Measurements from ENCODE around the gene FBRS. TPM values are rescaled to one million over a fixed set of nuclear protein-coding genes. Genes with fewer than 3 reads are reported as not detected.
"Not testable (repeated sequence)": the region's sequence is repeated elsewhere in the genome, so short reads cannot be mapped to it uniquely, and the experiment has no call there.

FBRS gene
- total RNA-seq, 4 donors from 2014 or later, result 19.9 to 52.1 (median 32.8) TPM

DNA sequence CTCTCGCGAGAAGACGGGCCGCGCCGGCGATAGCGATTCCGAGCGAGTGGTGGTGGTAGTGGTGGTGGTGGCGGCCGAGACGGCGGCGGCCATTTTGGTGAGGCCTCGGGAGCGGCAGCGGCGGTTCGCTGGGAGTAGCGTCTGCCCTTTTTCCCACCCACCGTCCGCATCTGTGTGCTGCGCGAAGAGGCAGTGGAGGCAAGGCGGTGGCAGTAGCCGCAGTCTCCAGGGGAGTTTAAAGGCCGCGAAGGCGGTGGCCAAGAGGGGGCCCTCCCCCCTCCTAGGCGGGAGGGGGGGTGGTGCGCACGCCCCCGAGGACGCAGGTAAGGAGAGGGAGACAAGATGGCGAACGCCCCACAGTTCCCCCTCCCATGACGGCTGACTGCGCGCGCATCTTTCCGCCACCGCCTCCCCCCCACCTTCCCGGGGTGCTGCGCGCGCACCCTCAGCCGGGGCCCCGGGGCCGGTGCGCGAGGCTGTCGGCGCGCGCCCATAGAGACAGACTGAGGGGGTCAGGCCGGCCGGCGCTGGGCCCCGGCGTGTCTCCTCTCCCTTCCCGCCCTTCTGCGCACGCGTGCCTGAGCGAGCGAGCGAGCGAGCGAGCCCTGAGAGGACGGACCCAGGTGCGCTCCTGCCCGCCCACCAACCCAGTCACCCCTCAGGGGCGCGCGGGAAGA, 40.0 kb downstream of the FBRS start:
- Histone ChIP-seq H3K4me1 (peaks cover 0 to 38% (median 14%) of the 10 kb centered on the region in 3 donors), H3K27ac (peak overlapping the region; percentile 98 to 99 (median 98)), H3K9me3 (no peaks in the 10 kb centered on the region), H3K4me3 (peak overlapping the region; percentile 89 to 91), H3K36me3 (peaks cover 0 to 36% of the 10 kb centered on the region in 2 donors), H3K27me3 (no peaks in the 10 kb centered on the region)
- ATAC-seq, result peak; percentile 95
- TF ChIP-seq POLR2A (IDR thresholded peaks at IDR 0.05), result peak; percentile 74 to 77
- TF ChIP-seq POLR2AphosphoS5 (IDR thresholded peaks at IDR 0.05), result peak; percentile 74
- TF ChIP-seq EP300 (IDR thresholded peaks at IDR 0.05), result no peak
- TF ChIP-seq, protein P1, sequence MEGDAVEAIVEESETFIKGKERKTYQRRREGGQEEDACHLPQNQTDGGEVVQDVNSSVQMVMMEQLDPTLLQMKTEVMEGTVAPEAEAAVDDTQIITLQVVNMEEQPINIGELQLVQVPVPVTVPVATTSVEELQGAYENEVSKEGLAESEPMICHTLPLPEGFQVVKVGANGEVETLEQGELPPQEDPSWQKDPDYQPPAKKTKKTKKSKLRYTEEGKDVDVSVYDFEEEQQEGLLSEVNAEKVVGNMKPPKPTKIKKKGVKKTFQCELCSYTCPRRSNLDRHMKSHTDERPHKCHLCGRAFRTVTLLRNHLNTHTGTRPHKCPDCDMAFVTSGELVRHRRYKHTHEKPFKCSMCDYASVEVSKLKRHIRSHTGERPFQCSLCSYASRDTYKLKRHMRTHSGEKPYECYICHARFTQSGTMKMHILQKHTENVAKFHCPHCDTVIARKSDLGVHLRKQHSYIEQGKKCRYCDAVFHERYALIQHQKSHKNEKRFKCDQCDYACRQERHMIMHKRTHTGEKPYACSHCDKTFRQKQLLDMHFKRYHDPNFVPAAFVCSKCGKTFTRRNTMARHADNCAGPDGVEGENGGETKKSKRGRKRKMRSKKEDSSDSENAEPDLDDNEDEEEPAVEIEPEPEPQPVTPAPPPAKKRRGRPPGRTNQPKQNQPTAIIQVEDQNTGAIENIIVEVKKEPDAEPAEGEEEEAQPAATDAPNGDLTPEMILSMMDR (IDR thresholded peaks at IDR 0.05), result peak in 2 of 4 experiments; percentile 8 to 17
- WGBS, 2 donors (ENCODE audit: low coverage in 1 of 2), result 0% methylated on average over 2 to 3 of the region's 76 CpGs

DNA sequence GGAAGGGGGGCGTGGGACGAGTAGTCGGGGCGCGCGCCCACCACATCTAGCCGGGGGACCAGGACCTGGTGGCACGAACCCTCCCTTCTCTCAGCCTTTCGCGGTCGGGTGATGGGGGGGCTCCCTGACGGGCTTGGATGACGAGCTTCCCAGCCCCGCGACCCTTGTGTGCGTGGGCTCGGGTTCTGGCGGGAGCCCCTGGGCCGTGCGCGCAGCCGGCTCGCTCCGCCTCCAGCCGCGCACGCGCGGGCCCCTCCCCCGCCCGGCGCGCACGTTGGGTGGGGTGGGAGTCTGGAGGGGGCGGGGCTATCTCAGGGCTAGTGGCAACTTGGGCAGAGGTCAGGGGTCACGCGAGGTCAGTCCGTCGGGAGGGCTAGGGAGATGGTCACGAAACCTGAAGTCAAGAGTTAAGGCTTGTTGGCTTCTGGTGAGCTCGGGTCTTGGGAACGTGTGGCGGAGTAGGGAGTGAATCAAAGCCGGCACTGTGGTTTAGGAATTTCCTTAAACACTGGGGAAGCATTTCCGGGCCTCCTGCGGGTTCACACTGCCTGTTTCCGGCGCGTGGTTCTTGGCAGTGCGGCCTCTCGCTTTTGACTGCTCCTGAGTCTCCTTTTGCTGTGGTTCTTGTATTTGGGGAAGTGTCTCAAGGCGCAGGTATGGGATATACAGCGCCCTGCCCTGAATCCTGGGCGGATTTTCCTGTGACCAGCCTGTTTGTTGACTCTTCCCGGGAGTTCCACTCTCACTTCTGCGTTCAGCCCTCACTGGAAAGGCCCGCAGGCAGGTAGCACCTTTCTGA, 40.8 kb downstream of the FBRS start, which contains the start of gene SRCAP:
SRCAP (plus strand) TSS at position 356 of the 799 bp plus-strand sequence. CDS start 1,654 bp downstream, outside the sequence.
- TF ChIP-seq POLR2A (IDR thresholded peaks at IDR 0.05) (peak; percentile 37 to 79), POLR2AphosphoS5 (IDR thresholded peaks at IDR 0.05) (peak; percentile 31), EP300 (IDR thresholded peaks at IDR 0.05) (no peak)
- 1 to 2% methylated on average over 8 to 10 of the region's 57 CpGs for WGBS, 2 donors (ENCODE audit: low coverage in 1 of 2)
- Histone ChIP-seq H3K4me3 (peak within 1 kb of the TSS; percentile 89 to 91), H3K9me3 (no peaks in the 10 kb centered on the region), H3K36me3 (peaks cover 0 to 44% of the 10 kb centered on the region in 2 donors), H3K27ac (peak within 1 kb of the TSS; percentile 98 to 99 (median 98)), H3K4me1 (peaks cover 0 to 33% (median 14%) of the 10 kb centered on the region in 3 donors), H3K27me3 (no peaks in the 10 kb centered on the region)
- peak; percentile 66 for ATAC-seq

DNA sequence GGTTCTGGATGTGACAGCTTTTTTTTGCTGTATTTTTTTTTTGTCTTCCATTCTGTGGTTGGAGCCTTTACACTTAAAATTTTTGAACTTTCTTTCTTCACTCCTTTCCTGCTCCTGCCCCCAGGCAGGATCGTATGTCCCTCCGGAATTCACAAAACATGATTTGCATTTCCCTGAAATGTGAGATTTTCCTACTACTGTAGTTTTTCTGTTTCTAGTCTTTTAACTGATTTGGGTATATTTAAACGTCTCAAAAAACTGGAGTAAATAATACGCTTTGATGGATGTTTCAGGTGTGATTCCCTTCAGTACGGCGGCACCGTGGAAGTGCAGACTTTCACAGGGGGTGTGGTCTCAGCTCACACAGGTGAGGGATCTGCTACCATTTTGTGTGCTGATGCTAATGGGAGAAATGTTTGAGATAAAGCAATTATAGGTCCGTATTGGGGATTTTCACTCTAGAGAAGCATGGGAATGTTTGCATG, 41.4 kb downstream of the FBRS start:
- Histone ChIP-seq H3K27me3 (no peaks in the 10 kb centered on the region), H3K4me1 (peaks cover 0 to 29% (median 14%) of the 10 kb centered on the region in 3 donors), H3K36me3 (peaks cover 6 to 50% of the 10 kb centered on the region in 2 donors), H3K4me3 (peak overlapping the region; percentile 89 to 91), H3K27ac (peak overlapping the region; percentile 98 to 99 (median 98)), H3K9me3 (no peaks in the 10 kb centered on the region)
- TF ChIP-seq POLR2A (IDR thresholded peaks at IDR 0.05) (no peak), POLR2AphosphoS5 (IDR thresholded peaks at IDR 0.05) (no peak), EP300 (IDR thresholded peaks at IDR 0.05) (no peak)
- TF ChIP-seq, protein P1 (IDR thresholded peaks at IDR 0.05), result no peak
- 28 to 50% methylated on average over 8 of the region's 8 CpGs for WGBS, 2 donors (ENCODE audit: low coverage in 1 of 2)
- ATAC-seq, result no peak

DNA sequence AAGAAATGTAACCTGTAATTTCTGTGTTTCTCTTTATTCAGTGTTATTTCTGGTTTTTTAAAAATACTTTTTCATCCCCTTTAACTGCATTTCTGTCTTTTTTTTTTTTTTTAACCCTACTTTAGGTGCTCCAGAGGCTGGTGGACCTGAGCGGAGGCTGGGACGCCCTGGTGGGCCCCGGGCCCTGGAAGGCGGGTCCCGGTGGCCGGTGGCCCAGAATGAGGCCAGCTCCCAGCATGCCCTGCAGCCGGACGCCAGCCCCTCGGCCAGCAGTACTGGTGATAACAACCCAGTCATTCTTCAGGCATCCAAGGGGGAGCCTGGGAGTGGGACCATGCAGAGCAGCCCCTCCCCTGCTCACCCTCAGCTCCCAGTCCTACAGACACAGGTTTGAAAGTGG, 42.3 kb downstream of the FBRS start:
- H3K4me3 ChIP-seq, result no peak overlapping the region
- peaks cover 0 to 29% (median 14%) of the 10 kb centered on the region in 3 donors for H3K4me1 ChIP-seq
- H3K36me3 ChIP-seq, result peaks cover 9 to 58% of the 10 kb centered on the region in 2 donors
- H3K9me3 ChIP-seq, result no peaks in the 10 kb centered on the region
- no CpG with 5 or more reads among the region's 9 CpGs for WGBS, 2 donors (ENCODE audit: low coverage in 1 of 2)
- peak overlapping the region in 1 of 4 donors; percentile 3 for H3K27ac ChIP-seq
- no peaks in the 10 kb centered on the region for H3K27me3 ChIP-seq
- ATAC-seq, result no peak
- TF ChIP-seq POLR2A (IDR thresholded peaks at IDR 0.05) (no peak), POLR2AphosphoS5 (IDR thresholded peaks at IDR 0.05) (no peak), EP300 (IDR thresholded peaks at IDR 0.05) (no peak)
- TF ChIP-seq, protein P1 (IDR thresholded peaks at IDR 0.05), result no peak

DNA sequence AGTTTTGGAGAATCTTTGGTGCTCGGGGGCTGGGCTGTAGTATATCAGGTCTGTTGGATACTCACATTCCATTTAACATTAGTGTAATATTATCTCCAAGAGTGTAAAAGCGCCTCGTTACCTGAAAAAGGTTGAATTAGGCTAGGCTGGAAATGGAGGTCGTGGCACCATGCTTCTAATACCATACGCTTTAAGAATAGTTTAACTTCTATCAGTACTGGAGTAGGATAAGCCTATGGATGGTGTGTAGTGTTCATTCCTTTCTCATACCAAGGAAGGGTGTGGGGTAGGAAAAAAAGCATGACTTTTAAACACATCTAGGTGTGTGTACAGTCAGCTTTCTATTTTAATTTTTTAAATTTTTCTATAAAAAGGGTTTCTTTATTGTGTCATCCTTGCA, 42.7 kb downstream of the FBRS start:
- 83 to 86% methylated on average over 2 to 5 of the region's 5 CpGs for WGBS, 2 donors (ENCODE audit: low coverage in 1 of 2)
- Histone ChIP-seq H3K4me3 (no peak overlapping the region), H3K4me1 (peaks cover 0 to 29% (median 14%) of the 10 kb centered on the region in 3 donors), H3K9me3 (no peaks in the 10 kb centered on the region), H3K27me3 (no peaks in the 10 kb centered on the region), H3K36me3 (peaks cover 9 to 63% of the 10 kb centered on the region in 2 donors), H3K27ac (no peak overlapping the region)
- no peak for ATAC-seq
- TF ChIP-seq POLR2AphosphoS5 (IDR thresholded peaks at IDR 0.05) (no peak), POLR2A (IDR thresholded peaks at IDR 0.05) (no peak), EP300 (IDR thresholded peaks at IDR 0.05) (no peak)
- TF ChIP-seq, protein P1 (IDR thresholded peaks at IDR 0.05), result no peak

DNA sequence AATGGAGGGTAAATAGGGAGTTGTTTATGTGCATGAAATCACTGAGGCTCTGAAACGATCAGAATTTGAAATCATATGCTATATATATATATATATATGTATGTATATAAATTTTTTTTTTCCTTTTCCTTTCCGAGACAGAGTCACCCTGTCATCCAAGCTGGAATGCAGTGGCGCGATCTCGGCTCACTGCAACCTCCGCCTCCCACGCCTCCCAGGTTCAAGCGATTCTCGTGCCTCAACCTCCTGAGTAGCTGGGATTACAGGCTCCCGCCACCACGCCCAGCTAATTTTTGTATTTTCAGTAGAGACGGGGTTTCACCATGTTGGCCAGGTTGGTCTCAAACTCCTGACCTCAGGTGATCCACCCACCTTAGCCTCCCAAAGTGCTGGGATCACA, 44.8 kb downstream of the FBRS start:
- not testable (repeated sequence) for H3K27ac ChIP-seq, H3K4me3 ChIP-seq, ATAC-seq, H3K27me3 ChIP-seq, H3K9me3 ChIP-seq
- Histone ChIP-seq H3K36me3 (peaks cover 14 to 84% of the 10 kb centered on the region in 2 donors), H3K4me1 (peaks cover 0 to 22% (median 14%) of the 10 kb centered on the region in 3 donors)
- 71 to 91% methylated on average over 7 to 12 of the region's 12 CpGs for WGBS, 2 donors (ENCODE audit: low coverage in 1 of 2)

All from gastroesophageal sphincter (tissue), 4 donors.